Thyroid gland (tissue), 4 donors: ENCODE results near the gene ACER2. TPM values are rescaled to one million over a fixed set of nuclear protein-coding genes. Genes with fewer than 3 reads are reported as not detected.

Source experiments
- DNase-seq, 2 donors: peaks; one replicate each; pipeline ENCODE4 v3.0.0-alpha.2; 2019
- H3K27ac ChIP-seq, 3 donors: fragments of 200-600 bp; sonication (generic); 1 replicate in 2 of 3; 2 replicates in 1 of 3; pipeline ENCODE4 v1.5.1; 2016 to 2019; ENCODE audit warnings: mild to moderate bottlenecking in 1 of 3, moderate library complexity in 1 of 3
- H3K27me3 ChIP-seq: fragments of 200-600 bp; sonication (generic); one replicate; pipeline ENCODE4 v1.5.1; 2019
- H3K36me3 ChIP-seq, 2 donors: fragments of 200-600 bp; sonication (generic); one replicate each; pipeline ENCODE4 v1.5.1; 2016 to 2019
- H3K4me1 ChIP-seq, 2 donors: fragments of 200-600 bp; sonication (generic); one replicate each; pipeline ENCODE4 v1.5.1; 2017 to 2019
- H3K4me3 ChIP-seq, 3 donors: fragments of 200-600 bp; sonication (generic); replicated peaks in 1 of 3; 1 replicate in 2 of 3; 2 replicates in 1 of 3; pipeline ENCODE4 v1.5.1; 2016; ENCODE audit warnings: mild to moderate bottlenecking in 1 of 3
- H3K9me3 ChIP-seq: fragments of 200-600 bp; sonication (generic); one replicate; pipeline ENCODE4 v1.5.1; 2017
- POLR2A ChIP-seq, 2 donors: fragments of 450-650 bp; IDR thresholded peaks; one replicate each; pipeline ENCODE4 v1.6.1; 2017; ENCODE audit warnings: antibody characterized with exemption in 2 of 2, mild to moderate bottlenecking in 2 of 2, moderate library complexity in 1 of 2
- WGBS, 2 donors: methylation state at CpG; one replicate each; pipeline ENCODE4 v1.1.5; 2017; 5-methylcytosine and 5-hydroxymethylcytosine counted together
- intact Hi-C: fragments of 100-400 bp; cut with DNase I; formaldehyde crosslinking; loops from one replicate; pipeline ENCODE4 v1.15.1; 2023
- total RNA-seq, 4 donors: library from RNA; depleted of rRNA; stranded (reverse); fragments of >200 nt; gene quantifications; one replicate each; pipeline ENCODE4 v1.2.3, GENCODE V29; 2016
- TF ChIP-seq, protein P1 (sequence below), 6 experiments: fragments of 200-600 bp in 3 of 6; fragments of 450-650 bp in 3 of 6; sonication (generic) in 3 of 6; IDR thresholded peaks; one replicate each; pipeline ENCODE4 v1.5.1; 2016 to 2019; ENCODE audit warnings: antibody characterized with exemption in 6 of 6, mild to moderate bottlenecking in 2 of 6, inconsistent platforms in 1 of 6, moderate library complexity in 1 of 6

Gene ACER2
- total RNA-seq, 4 donors from 2014 or later = 2.6 to 9.3 (median 6.4) TPM

DNA sequence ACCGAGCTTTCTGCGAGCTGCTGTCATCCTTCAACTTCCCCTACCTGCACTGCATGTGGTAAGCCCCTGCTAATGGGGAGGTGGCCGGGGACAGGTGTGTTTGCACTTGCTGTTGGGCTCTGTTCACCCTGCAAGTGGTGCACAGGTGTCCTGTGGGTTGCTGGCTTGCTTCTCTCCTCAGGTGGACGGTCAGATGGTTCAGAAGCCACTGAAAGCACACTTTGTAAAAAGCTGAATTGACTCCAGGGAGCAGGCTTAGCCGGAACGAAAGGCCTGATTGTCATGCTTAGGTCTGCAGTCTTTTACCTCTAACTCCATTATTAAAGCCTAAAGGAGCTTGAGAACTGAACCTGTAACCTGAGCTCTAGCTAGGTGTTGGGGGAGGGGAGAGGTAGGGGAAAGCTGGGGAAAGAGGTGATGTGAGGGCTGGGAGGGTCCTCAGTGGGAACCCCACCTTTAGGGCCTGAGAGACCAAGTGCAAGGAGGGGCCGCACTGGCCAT lies 37.6 kb downstream of the ACER2 start:
- Histone ChIP-seq H3K27me3 (no peaks in the 10 kb centered on the region), H3K9me3 (no peaks in the 10 kb centered on the region), H3K4me1 (no peaks in the 10 kb centered on the region), H3K36me3 (peaks cover 0 to 8% of the 10 kb centered on the region in 2 donors), H3K27ac (no peak overlapping the region), H3K4me3 (no peak overlapping the region)
- 85 to 86% methylated on average over 5 to 7 of the region's 7 CpGs for WGBS, 2 donors
- intact Hi-C loops = no loop called here
- TF ChIP-seq POLR2A (IDR thresholded peaks at IDR 0.05) = no peak
- TF ChIP-seq, protein P1, sequence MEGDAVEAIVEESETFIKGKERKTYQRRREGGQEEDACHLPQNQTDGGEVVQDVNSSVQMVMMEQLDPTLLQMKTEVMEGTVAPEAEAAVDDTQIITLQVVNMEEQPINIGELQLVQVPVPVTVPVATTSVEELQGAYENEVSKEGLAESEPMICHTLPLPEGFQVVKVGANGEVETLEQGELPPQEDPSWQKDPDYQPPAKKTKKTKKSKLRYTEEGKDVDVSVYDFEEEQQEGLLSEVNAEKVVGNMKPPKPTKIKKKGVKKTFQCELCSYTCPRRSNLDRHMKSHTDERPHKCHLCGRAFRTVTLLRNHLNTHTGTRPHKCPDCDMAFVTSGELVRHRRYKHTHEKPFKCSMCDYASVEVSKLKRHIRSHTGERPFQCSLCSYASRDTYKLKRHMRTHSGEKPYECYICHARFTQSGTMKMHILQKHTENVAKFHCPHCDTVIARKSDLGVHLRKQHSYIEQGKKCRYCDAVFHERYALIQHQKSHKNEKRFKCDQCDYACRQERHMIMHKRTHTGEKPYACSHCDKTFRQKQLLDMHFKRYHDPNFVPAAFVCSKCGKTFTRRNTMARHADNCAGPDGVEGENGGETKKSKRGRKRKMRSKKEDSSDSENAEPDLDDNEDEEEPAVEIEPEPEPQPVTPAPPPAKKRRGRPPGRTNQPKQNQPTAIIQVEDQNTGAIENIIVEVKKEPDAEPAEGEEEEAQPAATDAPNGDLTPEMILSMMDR (IDR thresholded peaks at IDR 0.05) = no peak
- no peak for DNase-seq

DNA sequence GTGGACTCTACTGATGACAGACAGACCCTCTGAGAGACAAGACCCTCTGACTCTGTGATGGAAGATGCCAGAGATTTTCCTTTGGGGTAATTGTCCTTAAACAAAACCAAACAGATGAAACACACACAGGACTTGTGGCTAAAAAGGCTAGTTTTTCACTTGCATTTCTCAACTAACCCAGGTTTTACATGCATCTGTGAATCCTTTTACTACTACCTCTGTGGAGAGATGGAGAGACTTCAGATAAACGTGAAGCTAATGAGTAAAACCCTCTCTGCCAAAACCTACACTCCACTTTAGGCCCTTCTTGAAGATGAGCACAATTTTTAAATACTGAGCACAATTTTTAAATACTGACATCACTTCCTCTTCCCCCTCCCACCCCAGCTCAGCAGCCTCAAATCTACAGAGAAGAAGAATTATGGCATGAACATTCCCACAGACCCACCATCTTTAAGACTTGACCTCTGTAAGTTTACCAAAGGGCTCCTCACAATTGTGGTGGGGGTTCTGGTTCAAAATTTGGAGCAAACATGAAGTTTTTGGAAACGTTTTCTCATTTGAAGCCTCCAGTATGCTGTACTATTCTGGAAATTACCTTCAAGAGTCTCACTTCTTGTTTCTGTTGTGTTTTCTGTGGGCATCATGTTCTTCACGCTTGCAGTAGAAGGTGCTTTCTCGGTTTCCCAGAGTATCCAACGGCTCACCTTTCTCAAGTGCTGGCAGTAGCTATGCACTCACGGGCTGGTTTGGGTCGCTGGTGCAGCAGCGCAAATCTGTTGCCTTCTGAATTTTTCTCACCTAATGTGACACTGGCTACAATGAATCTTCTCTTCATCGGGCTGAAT lies 42.7 kb downstream of the ACER2 start:
- DNase-seq = no peak
- WGBS, 2 donors = 88 to 91% methylated on average over 9 of the region's 9 CpGs
- intact Hi-C loops = no loop called here
- Histone ChIP-seq H3K4me1 (peaks cover 0 to 3% of the 10 kb centered on the region in 2 donors), H3K4me3 (no peak overlapping the region), H3K36me3 (peaks cover 0 to 8% of the 10 kb centered on the region in 2 donors), H3K9me3 (no peaks in the 10 kb centered on the region), H3K27me3 (no peaks in the 10 kb centered on the region), H3K27ac (no peak overlapping the region)
- TF ChIP-seq POLR2A (IDR thresholded peaks at IDR 0.05) = no peak
- TF ChIP-seq, protein P1 (IDR thresholded peaks at IDR 0.05) = no peak

DNA sequence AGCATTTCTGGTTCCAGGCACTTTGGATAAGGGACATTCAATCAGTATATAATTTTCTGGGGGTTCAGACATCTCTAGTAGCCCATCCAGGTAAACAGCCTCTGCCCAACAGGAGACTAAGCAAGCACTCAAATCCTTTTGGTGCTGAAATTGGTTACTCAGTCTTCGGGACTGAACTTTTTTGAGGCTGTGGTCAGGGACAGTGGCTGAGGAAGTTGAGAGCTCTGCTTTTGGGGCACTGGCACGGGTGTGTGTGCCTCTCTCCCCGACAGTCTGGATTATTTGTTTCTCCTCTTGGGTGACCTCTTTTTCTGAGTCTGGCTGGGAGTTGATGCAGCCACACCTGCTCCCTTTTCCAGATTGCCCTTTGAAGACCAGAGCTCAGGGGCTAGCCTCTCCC lies 47.6 kb downstream of the ACER2 start:
- Histone ChIP-seq H3K27me3 (no peaks in the 10 kb centered on the region), H3K36me3 (no peaks in the 10 kb centered on the region), H3K4me1 (peaks cover 0 to 16% of the 10 kb centered on the region in 2 donors), H3K9me3 (no peaks in the 10 kb centered on the region), H3K27ac (peak overlapping the region in 2 of 3 donors; percentile 47 to 66), H3K4me3 (no peak overlapping the region)
- intact Hi-C loops = no loop called here
- 54 to 60% methylated on average over 3 of the region's 3 CpGs for WGBS, 2 donors
- TF ChIP-seq POLR2A (IDR thresholded peaks at IDR 0.05) = no peak
- TF ChIP-seq, protein P1 (IDR thresholded peaks at IDR 0.05) = no peak
- DNase-seq = no peak

DNA sequence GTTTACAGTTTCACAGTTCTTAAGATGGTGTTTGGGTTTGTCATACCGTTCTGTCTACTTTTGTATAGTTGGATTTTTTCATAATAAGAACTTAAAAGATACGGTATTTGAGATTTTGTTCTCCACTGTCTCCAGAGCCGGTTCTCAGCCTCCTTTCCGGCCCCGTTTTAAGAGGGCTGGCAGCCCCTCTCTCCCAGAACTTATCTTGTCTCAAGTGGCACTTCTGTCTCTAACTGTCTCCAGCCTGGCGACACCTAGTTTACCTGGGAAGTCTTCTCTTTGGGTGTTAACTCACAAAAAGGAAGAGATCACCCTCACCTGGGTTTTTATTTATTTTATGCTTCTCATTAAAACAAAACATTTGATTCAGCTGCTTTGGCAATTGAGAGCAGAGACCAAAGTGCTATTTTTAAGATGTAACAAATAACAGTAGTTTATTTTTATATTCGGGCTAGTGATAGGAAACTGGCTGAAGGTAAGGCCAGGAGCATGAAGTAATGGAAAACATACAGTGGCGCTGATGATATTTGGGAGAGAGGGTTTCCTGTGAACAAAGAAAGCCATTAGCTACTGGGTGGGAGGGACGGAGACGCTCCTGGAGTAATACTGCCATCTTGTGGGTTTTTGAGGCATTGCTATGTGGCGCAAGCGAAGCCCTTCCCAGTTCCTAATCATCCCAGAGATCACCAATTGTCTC lies 48.3 kb downstream of the ACER2 start:
- H3K36me3 ChIP-seq = no peaks in the 10 kb centered on the region
- TF ChIP-seq POLR2A (IDR thresholded peaks at IDR 0.05) = peak in 1 of 2 donors; percentile 12
- TF ChIP-seq, protein P1 (IDR thresholded peaks at IDR 0.05) = peak; percentile 82 to 97 (median 94)
- 8 to 13% methylated on average over 12 of the region's 12 CpGs for WGBS, 2 donors
- H3K4me1 ChIP-seq = peaks cover 0 to 16% of the 10 kb centered on the region in 2 donors
- H3K27ac ChIP-seq = peak overlapping the region; percentile 40 to 66 (median 47)
- H3K27me3 ChIP-seq = no peaks in the 10 kb centered on the region
- intact Hi-C loops = no loop called here
- H3K4me3 ChIP-seq = no peak overlapping the region
- H3K9me3 ChIP-seq = no peaks in the 10 kb centered on the region
- DNase-seq = peak; percentile 58 to 64

GRCh38 chr9:19457693-19458009 lies 48.8 kb downstream of the ACER2 start:
- WGBS, 2 donors = 14 to 24% methylated on average over 5 of the region's 5 CpGs
- Histone ChIP-seq H3K4me3 (no peak overlapping the region), H3K4me1 (peaks cover 0 to 16% of the 10 kb centered on the region in 2 donors), H3K9me3 (no peaks in the 10 kb centered on the region), H3K27ac (peak overlapping the region in 1 of 3 donors; percentile 66), H3K36me3 (no peaks in the 10 kb centered on the region), H3K27me3 (no peaks in the 10 kb centered on the region)
- DNase-seq = no peak
- TF ChIP-seq POLR2A (IDR thresholded peaks at IDR 0.05) = no peak
- TF ChIP-seq, protein P1 (IDR thresholded peaks at IDR 0.05) = no peak
- intact Hi-C loops = no loop called here
